Activated CD4-positive, alpha-beta memory T cell treated with anti-CD3 and anti-CD28 coated beads, Interleukin-2, amount 10 ng/mL, durations not matched to agents 7 days and 5 days (primary cell): ENCODE data around the gene RIF1. TPM values are rescaled to one million over a fixed set of nuclear protein-coding genes. Genes with fewer than 3 reads are reported as not detected.

Experiments used
- CTCF ChIA-PET: fragments of 350-600 bp; sonication (Branson Sonifier 250); formaldehyde crosslinking; loops from one replicate; lab custom pipeline; 2021; ENCODE audit warnings: antibody characterized with exemption, inconsistent platforms; lab: Charles Lee
- POLR2A ChIA-PET: fragments of 350-600 bp; sonication (Branson Sonifier 250); formaldehyde crosslinking; loops from one replicate; lab custom pipeline; 2021; ENCODE audit warnings: antibody characterized with exemption; lab: Charles Lee
- DNase-seq: peaks from one replicate; pipeline ENCODE4 v3.0.0-alpha.2; 2020
- H3K27ac Mint-ChIP-seq: one replicate; pipeline ENCODE4 v1.8.0; 2021; ENCODE audit warnings: mild to moderate bottlenecking, mixed read lengths
- H3K27me3 Mint-ChIP-seq: one replicate; pipeline ENCODE4 v1.8.0; 2021; ENCODE audit warnings: mixed read lengths
- H3K36me3 Mint-ChIP-seq: one replicate; pipeline ENCODE4 v1.8.0; 2021; ENCODE audit warnings: low read depth, mixed read lengths
- H3K4me1 Mint-ChIP-seq: one replicate; pipeline ENCODE4 v1.8.0; 2021; ENCODE audit warnings: mixed read lengths
- H3K4me3 Mint-ChIP-seq: one replicate; pipeline ENCODE4 v1.8.0; 2021; ENCODE audit warnings: mild to moderate bottlenecking, mixed read lengths
- H3K9me3 Mint-ChIP-seq: one replicate; pipeline ENCODE4 v1.8.0; 2021; ENCODE audit warnings: mixed read lengths
- total RNA-seq, 2 experiments: library from RNA; stranded (reverse); gene quantifications; one replicate each; pipeline ENCODE4 v1.2.3, GENCODE V29; 2021

Gene RIF1
- total RNA-seq, 2 experiments from 2014 or later: 50.4 to 52.4 TPM

DNA sequence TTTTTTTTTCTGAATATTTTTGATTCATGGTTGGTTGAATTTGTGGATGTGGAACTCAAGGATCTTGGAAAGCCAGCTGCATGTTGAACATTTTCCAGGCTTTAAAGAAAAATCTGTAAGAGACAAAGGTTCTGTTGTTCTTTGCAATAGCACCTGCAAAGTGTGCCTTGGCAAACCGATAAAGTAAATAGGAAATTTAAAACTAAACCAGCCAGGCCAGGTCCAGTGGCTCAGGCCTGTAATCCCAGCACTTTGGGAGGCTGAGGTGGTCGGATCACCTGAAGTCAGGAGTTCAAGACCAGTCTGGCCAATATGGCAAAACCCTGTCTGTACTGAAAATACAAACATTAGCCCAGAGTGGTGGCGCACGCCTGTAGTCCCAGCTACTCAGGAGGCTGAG, 74.4 kb downstream of the RIF1 start:
- H3K36me3 Mint-ChIP-seq: peaks cover 72% of the 10 kb centered on the region
- ChIA-PET POLR2A (no interaction called here), CTCF (no interaction called here)
- no peak overlapping the region for H3K4me3 Mint-ChIP-seq
- no peak overlapping the region for H3K27ac Mint-ChIP-seq
- peaks cover 8% of the 10 kb centered on the region for H3K9me3 Mint-ChIP-seq
- no peak for DNase-seq
- H3K4me1 Mint-ChIP-seq: peaks cover 32% of the 10 kb centered on the region
- no peaks in the 10 kb centered on the region for H3K27me3 Mint-ChIP-seq

GRCh38 chr2:151486053-151486452, 76.4 kb downstream of the RIF1 start:
- no peak for DNase-seq
- POLR2A ChIA-PET: no interaction called here
- Mint-ChIP-seq H3K36me3 (peaks cover 63% of the 10 kb centered on the region), H3K4me3 (no peak overlapping the region), H3K9me3 (peaks cover 6% of the 10 kb centered on the region), H3K27me3 (no peaks in the 10 kb centered on the region), H3K27ac (no peak overlapping the region), H3K4me1 (peaks cover 24% of the 10 kb centered on the region)
- CTCF ChIA-PET: no interaction called here

GRCh38 chr2:151490276-151490675, 80.6 kb downstream of the RIF1 start:
- CTCF ChIA-PET: no interaction called here
- no peaks in the 10 kb centered on the region for H3K27me3 Mint-ChIP-seq
- H3K4me3 Mint-ChIP-seq: no peak overlapping the region
- no peaks in the 10 kb centered on the region for H3K9me3 Mint-ChIP-seq
- no peak for DNase-seq
- H3K27ac Mint-ChIP-seq: no peak overlapping the region
- peaks cover 40% of the 10 kb centered on the region for H3K36me3 Mint-ChIP-seq
- POLR2A ChIA-PET: no interaction called here
- peaks cover 5% of the 10 kb centered on the region for H3K4me1 Mint-ChIP-seq

- no peak overlapping the region for H3K4me3 Mint-ChIP-seq
- no peaks in the 10 kb centered on the region for H3K4me1 Mint-ChIP-seq
- CTCF ChIA-PET: no interaction called here
- no peak for DNase-seq
- no peaks in the 10 kb centered on the region for H3K27me3 Mint-ChIP-seq
- H3K9me3 Mint-ChIP-seq: no peaks in the 10 kb centered on the region
- H3K27ac Mint-ChIP-seq: no peak overlapping the region
- POLR2A ChIA-PET: no interaction called here
- H3K36me3 Mint-ChIP-seq: peaks cover 28% of the 10 kb centered on the region
Observed at GRCh38 chr2:151491496-151491895, 81.8 kb downstream of the RIF1 start.

- H3K36me3 Mint-ChIP-seq: peaks cover 9% of the 10 kb centered on the region
- H3K27ac Mint-ChIP-seq: no peak overlapping the region
- CTCF ChIA-PET: no interaction called here
- H3K27me3 Mint-ChIP-seq: no peaks in the 10 kb centered on the region
- H3K9me3 Mint-ChIP-seq: no peaks in the 10 kb centered on the region
- POLR2A ChIA-PET: no interaction called here
- no peak for DNase-seq
- H3K4me1 Mint-ChIP-seq: no peaks in the 10 kb centered on the region
- H3K4me3 Mint-ChIP-seq: no peak overlapping the region
Observed at GRCh38 chr2:151498178-151498577, 88.5 kb downstream of the RIF1 start.

GRCh38 chr2:151506170-151506569, 96.5 kb downstream of the RIF1 start:
- Mint-ChIP-seq H3K9me3 (no peaks in the 10 kb centered on the region), H3K27me3 (no peaks in the 10 kb centered on the region), H3K4me3 (no peak overlapping the region), H3K4me1 (no peaks in the 10 kb centered on the region), H3K27ac (no peak overlapping the region), H3K36me3 (peaks cover 4% of the 10 kb centered on the region)
- no peak for DNase-seq
- CTCF ChIA-PET: no interaction called here
- POLR2A ChIA-PET: no interaction called here

DNA sequence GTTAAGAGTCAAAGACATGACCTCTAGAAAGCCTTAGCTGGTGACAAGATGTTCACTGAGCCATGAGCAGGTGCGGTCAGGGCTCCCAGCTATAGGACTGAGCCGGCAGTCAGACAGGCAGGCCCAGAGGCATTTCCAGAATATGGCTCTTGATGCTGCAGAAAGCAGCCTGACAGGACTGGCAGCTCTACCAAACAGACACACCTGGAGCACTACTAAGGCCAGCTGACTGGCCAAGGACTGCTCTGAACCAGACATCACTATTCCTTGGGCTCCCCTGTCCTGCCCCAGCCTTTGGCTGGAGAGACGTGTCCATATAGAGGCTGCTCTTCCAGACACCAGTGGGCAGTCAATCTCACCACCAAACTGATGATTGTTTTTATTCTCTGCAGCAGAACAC, 98.8 kb downstream of the RIF1 start:
- ChIA-PET CTCF (no interaction called here), POLR2A (no interaction called here)
- DNase-seq: no peak
- Mint-ChIP-seq H3K9me3 (no peaks in the 10 kb centered on the region), H3K4me3 (no peak overlapping the region), H3K36me3 (peaks cover 4% of the 10 kb centered on the region), H3K27me3 (no peaks in the 10 kb centered on the region), H3K4me1 (no peaks in the 10 kb centered on the region), H3K27ac (no peak overlapping the region)

GRCh38 chr2:151518802-151519201, 109.1 kb downstream of the RIF1 start:
- ChIA-PET CTCF (no interaction called here), POLR2A (no interaction called here)
- Mint-ChIP-seq H3K27me3 (no peaks in the 10 kb centered on the region), H3K27ac (no peak overlapping the region), H3K9me3 (no peaks in the 10 kb centered on the region), H3K4me1 (no peaks in the 10 kb centered on the region), H3K4me3 (no peak overlapping the region), H3K36me3 (no peaks in the 10 kb centered on the region)
- no peak for DNase-seq

DNA sequence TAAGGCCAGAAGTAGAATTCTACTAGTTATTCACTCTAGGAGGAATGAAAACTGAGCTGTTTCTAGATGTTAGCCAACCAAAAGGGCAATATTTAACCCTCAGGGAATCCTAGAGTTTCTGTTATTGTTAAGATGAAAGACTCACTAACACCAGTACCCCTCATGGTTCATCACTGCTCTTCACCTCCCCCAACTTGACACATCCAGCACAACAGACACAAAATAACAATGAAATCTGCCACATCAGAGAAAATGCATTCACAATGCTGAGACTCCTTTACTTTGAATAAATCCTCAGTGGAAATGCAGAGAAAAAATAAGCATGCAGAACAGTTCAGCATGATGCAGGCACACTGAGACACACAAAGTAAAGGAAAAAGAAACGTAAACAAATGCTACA, 111.3 kb downstream of the RIF1 start:
- ChIA-PET CTCF (no interaction called here), POLR2A (no interaction called here)
- Mint-ChIP-seq H3K27me3 (no peaks in the 10 kb centered on the region), H3K4me3 (no peak overlapping the region), H3K36me3 (no peaks in the 10 kb centered on the region), H3K9me3 (no peaks in the 10 kb centered on the region), H3K4me1 (no peaks in the 10 kb centered on the region), H3K27ac (no peak overlapping the region)
- DNase-seq: no peak

- no peaks in the 10 kb centered on the region for H3K36me3 Mint-ChIP-seq
- H3K4me1 Mint-ChIP-seq: no peaks in the 10 kb centered on the region
- no peak overlapping the region for H3K4me3 Mint-ChIP-seq
- ChIA-PET CTCF (no interaction called here), POLR2A (no interaction called here)
- H3K9me3 Mint-ChIP-seq: no peaks in the 10 kb centered on the region
- no peak for DNase-seq
- no peaks in the 10 kb centered on the region for H3K27me3 Mint-ChIP-seq
- H3K27ac Mint-ChIP-seq: no peak overlapping the region
Observed at GRCh38 chr2:151522556-151522955, 112.9 kb downstream of the RIF1 start.

DNA sequence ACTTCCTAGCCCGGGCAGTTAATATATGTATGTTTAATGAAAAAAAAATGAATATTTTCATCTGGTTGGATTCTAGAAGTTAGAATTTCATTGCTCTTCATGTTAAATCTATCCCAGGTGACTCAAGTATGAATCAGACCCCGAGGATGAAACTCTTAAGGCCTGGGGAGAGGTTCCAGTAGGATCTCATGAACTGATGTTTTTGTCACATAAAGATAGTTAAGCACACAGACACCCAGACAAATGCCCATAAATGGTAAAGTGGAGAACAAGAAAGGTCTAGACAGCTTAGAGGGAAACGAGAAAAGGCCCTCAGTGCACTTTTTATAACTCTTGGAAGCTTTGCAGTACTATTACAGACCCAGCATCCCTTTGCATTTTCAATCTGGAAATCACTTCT, 114.1 kb downstream of the RIF1 start:
- Mint-ChIP-seq H3K27ac (no peak overlapping the region), H3K36me3 (no peaks in the 10 kb centered on the region), H3K9me3 (no peaks in the 10 kb centered on the region), H3K4me3 (no peak overlapping the region), H3K27me3 (no peaks in the 10 kb centered on the region), H3K4me1 (no peaks in the 10 kb centered on the region)
- POLR2A ChIA-PET: no interaction called here
- CTCF ChIA-PET: no interaction called here
- no peak for DNase-seq

- H3K27ac Mint-ChIP-seq: no peak overlapping the region
- no peaks in the 10 kb centered on the region for H3K4me1 Mint-ChIP-seq
- CTCF ChIA-PET: no interaction called here
- H3K9me3 Mint-ChIP-seq: no peaks in the 10 kb centered on the region
- H3K27me3 Mint-ChIP-seq: no peaks in the 10 kb centered on the region
- H3K36me3 Mint-ChIP-seq: no peaks in the 10 kb centered on the region
- DNase-seq: no peak
- POLR2A ChIA-PET: no interaction called here
- H3K4me3 Mint-ChIP-seq: no peak overlapping the region
Observed at GRCh38 chr2:151525821-151526373, 116.2 kb downstream of the RIF1 start.

- Mint-ChIP-seq H3K36me3 (no peaks in the 10 kb centered on the region), H3K4me3 (no peak overlapping the region), H3K4me1 (no peaks in the 10 kb centered on the region), H3K27ac (no peak overlapping the region), H3K27me3 (no peaks in the 10 kb centered on the region), H3K9me3 (no peaks in the 10 kb centered on the region)
- ChIA-PET CTCF (no interaction called here), POLR2A (no interaction called here)
- DNase-seq: no peak
Observed at GRCh38 chr2:151526572-151527090, 116.9 kb downstream of the RIF1 start.
